ENCODE results near the gene ADAM21.
"Not testable (repeated sequence)": the region's sequence is repeated elsewhere in the genome, so short reads cannot be mapped to it uniquely, and the experiment has no call there.

ADAM21 gene

GRCh38 chr14:70416338-70416724 lies 35.6 kb upstream of the ADAM21 start:
- Histone ChIP-seq H3K9me3 (ENCODE audit: control insufficient read depth, low read length) (no peaks in the 10 kb centered on the region), H3K9ac (no peak overlapping the region), H3K27ac (peak overlapping the region; percentile 66), H3K4me3 (ENCODE audit: low read depth, low read length) (peak overlapping the region; percentile 90), H2AFZ (peak overlapping the region; percentile 79), H3K4me1 (peaks cover 3% of the 10 kb centered on the region), H3K27me3 (ENCODE audit: control insufficient read depth, insufficient read depth, low read length) (no peaks in the 10 kb centered on the region), H3K4me2 (ENCODE audit: low read length) (peak overlapping the region; percentile 61), H3K79me2 (peaks cover 12% of the 10 kb centered on the region), H3K36me3 (ENCODE audit: control insufficient read depth, insufficient read depth, low read length) (no peaks in the 10 kb centered on the region)
- TF ChIP-seq CTCF (IDR thresholded peaks at IDR 0.05) = no peak

GRCh38 chr14:70416725-70417349 lies 35.1 kb upstream of the ADAM21 start, which contains the start of gene SYNJ2BP:
SYNJ2BP (minus strand) TSS chr14:70417090; CDS start chr14:70416963, 127 bp downstream.
- H3K36me3 ChIP-seq (ENCODE audit: control insufficient read depth, insufficient read depth, low read length) = no peaks in the 10 kb centered on the region
- H3K27me3 ChIP-seq (ENCODE audit: control insufficient read depth, insufficient read depth, low read length) = no peaks in the 10 kb centered on the region
- no peak within 1 kb of the TSS for H3K9ac ChIP-seq
- TF ChIP-seq CTCF (IDR thresholded peaks at IDR 0.05) = no peak
- H3K79me2 ChIP-seq = peaks cover 7% of the 10 kb centered on the region
- H3K27ac ChIP-seq = peak within 1 kb of the TSS; percentile 66
- peak within 1 kb of the TSS; percentile 61 for H3K4me2 ChIP-seq (ENCODE audit: low read length)
- H3K4me3 ChIP-seq (ENCODE audit: low read depth, low read length) = peak within 1 kb of the TSS; percentile 90
- H2AFZ ChIP-seq = peak within 1 kb of the TSS; percentile 79
- H3K4me1 ChIP-seq = no peaks in the 10 kb centered on the region
- H3K9me3 ChIP-seq (ENCODE audit: control insufficient read depth, low read length) = no peaks in the 10 kb centered on the region

- H2AFZ ChIP-seq = not testable (repeated sequence)
These were observed 32.6 kb upstream of the ADAM21 start for GRCh38 chr14:70419270-70419931.

GRCh38 chr14:70422538-70422937 lies 29.4 kb upstream of the ADAM21 start:
- no peaks in the 10 kb centered on the region for H3K9me3 ChIP-seq (ENCODE audit: control insufficient read depth, low read length)
- H3K36me3 ChIP-seq (ENCODE audit: control insufficient read depth, insufficient read depth, low read length) = no peaks in the 10 kb centered on the region
- TF ChIP-seq CTCF (IDR thresholded peaks at IDR 0.05) = no peak
- no peak overlapping the region for H3K4me2 ChIP-seq (ENCODE audit: low read length)
- H3K79me2 ChIP-seq = no peaks in the 10 kb centered on the region
- H3K9ac ChIP-seq = no peak overlapping the region
- H3K4me1 ChIP-seq = no peaks in the 10 kb centered on the region
- no peaks in the 10 kb centered on the region for H3K27me3 ChIP-seq (ENCODE audit: control insufficient read depth, insufficient read depth, low read length)
- no peak overlapping the region for H2AFZ ChIP-seq
- H3K4me3 ChIP-seq (ENCODE audit: low read depth, low read length) = no peak overlapping the region
- H3K27ac ChIP-seq = no peak overlapping the region

More at GRCh38 chr14:70419270-70419931, 32.6 kb upstream of the ADAM21 start:
- H3K4me1 ChIP-seq; H3K4me3 ChIP-seq (ENCODE audit: low read depth, low read length); H3K36me3 ChIP-seq (ENCODE audit: control insufficient read depth, insufficient read depth, low read length); H3K27ac ChIP-seq; H3K9me3 ChIP-seq (ENCODE audit: control insufficient read depth, low read length); H3K27me3 ChIP-seq (ENCODE audit: control insufficient read depth, insufficient read depth, low read length); H3K79me2 ChIP-seq; H3K4me2 ChIP-seq (ENCODE audit: low read length); H3K9ac ChIP-seq: not testable (repeated sequence)

- Histone ChIP-seq H3K27ac (no peak overlapping the region), H3K9ac (no peak overlapping the region), H3K36me3 (ENCODE audit: control insufficient read depth, insufficient read depth, low read length) (no peaks in the 10 kb centered on the region), H3K27me3 (ENCODE audit: control insufficient read depth, insufficient read depth, low read length) (no peaks in the 10 kb centered on the region), H3K4me1 (no peaks in the 10 kb centered on the region), H2AFZ (no peak overlapping the region), H3K79me2 (no peaks in the 10 kb centered on the region), H3K4me2 (ENCODE audit: low read length) (no peak overlapping the region), H3K9me3 (ENCODE audit: control insufficient read depth, low read length) (no peaks in the 10 kb centered on the region), H3K4me3 (ENCODE audit: low read depth, low read length) (no peak overlapping the region)
- TF ChIP-seq CTCF (IDR thresholded peaks at IDR 0.05) = no peak
These were observed 26.6 kb upstream of the ADAM21 start for GRCh38 chr14:70425354-70425753.

GRCh38 chr14:70426555-70426954 lies 25.4 kb upstream of the ADAM21 start:
- H3K4me3 ChIP-seq (ENCODE audit: low read depth, low read length); H3K36me3 ChIP-seq (ENCODE audit: control insufficient read depth, insufficient read depth, low read length); H2AFZ ChIP-seq; H3K27me3 ChIP-seq (ENCODE audit: control insufficient read depth, insufficient read depth, low read length); H3K27ac ChIP-seq; H3K9me3 ChIP-seq (ENCODE audit: control insufficient read depth, low read length); H3K4me2 ChIP-seq (ENCODE audit: low read length); H3K9ac ChIP-seq; H3K4me1 ChIP-seq; H3K79me2 ChIP-seq: not testable (repeated sequence)

All from parathyroid adenoma (tissue), 2 donors.